NOMO-1 treated with DMSO at 0.1 percent for 48 hours (cell line): ENCODE data around the gene ADAM17.

Experiments
- DNase-seq: peaks from one replicate; lab custom pipeline; 2025; ENCODE audit not compliant: unreplicated experiment; lab: John Stamatoyannopoulos, UW

Gene ADAM17

DNA sequence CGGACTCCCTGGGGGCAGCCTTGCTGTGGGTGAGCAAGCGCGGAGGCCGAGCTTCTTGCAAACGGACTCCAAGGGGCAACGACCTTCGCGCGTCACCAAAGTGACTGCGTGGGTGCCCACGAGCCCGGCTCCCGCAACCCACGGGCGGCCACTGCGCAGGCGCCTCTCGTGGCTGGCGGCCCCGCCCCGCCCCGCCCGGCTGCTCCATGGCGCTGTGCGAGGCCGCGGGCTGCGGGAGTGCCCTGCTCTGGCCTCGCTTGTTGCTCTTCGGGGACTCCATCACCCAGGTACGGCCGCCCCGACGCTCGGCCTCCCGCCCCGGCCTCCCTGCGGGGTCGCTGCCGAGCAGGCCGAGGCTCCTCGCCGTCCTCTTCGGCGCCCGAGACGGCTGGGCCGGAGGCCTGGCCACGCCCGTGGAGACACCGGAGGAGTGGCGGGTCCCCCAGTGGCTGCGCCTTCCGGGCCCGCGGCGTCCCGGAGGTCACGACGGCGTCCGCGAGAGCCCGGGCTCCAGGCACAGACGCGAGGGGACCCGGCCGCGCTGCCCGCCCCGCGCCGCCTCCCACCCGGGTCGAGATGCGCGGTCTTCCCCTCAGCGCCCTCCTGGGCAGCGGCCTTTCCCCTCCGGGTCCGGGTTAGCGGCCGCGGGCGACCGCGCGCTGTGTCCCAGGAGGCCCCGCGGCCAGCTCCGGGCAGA, 81.1 kb downstream of the ADAM17 start, which contains the start of gene IAH1:
TSS of gene IAH1 (plus strand) at position 191 of the 697 bp plus-strand sequence. CDS start at position 207, 16 bp downstream.
- peak; percentile 52 for DNase-seq

DNA sequence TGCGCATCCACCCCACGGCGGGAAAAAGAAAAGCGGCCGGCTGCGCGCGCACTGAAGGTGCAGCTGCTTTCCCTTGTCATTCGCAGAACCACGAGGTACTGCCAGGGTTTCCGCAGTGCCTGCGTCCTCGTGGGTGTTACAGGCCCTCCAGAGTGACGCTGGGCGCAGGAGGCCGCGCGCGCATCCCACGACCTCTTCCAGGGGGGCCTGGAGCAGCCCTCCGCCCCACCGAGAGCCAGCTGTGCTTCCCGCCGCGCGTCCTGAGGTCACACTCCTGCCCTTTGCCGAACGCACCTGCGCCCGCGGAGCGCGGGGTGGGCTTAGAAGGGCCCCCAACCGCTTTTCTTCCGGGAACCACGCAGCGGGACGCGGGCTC, 81.7 kb downstream of the ADAM17 start:
- no peak for DNase-seq

DNA sequence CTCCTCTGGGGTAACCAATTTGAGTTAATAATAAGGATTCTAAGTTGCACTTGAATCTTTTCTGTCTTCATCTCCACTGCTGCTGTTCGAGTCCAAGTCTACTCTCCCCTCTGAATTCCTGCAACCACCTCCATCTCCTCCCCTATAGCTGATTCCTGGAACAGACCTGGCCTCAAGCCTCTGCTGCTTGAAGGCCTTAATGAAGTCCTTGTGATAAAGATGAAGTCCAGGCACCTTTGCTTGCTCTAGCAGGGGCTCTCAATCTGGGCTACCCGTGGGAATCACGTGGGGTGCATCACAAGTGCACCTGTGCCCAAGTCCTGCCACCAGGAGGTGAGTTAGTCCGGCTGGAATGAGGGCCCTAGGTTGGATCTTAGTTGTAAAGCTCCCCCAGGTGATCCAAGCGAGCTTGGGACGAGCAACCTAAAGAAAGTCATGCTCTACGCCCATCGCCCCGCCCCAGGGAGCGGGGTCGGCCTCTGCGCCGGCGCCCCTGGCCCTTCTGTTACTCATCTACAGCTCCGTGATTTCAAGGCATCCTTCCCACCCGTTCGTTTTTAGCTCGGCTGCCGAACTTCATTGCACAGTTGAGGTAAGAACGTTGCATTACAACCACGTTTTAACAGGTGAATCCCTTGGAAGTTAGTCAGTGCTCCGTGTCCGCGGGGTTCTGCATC, 82.2 kb downstream of the ADAM17 start:
- no peak for DNase-seq

DNA sequence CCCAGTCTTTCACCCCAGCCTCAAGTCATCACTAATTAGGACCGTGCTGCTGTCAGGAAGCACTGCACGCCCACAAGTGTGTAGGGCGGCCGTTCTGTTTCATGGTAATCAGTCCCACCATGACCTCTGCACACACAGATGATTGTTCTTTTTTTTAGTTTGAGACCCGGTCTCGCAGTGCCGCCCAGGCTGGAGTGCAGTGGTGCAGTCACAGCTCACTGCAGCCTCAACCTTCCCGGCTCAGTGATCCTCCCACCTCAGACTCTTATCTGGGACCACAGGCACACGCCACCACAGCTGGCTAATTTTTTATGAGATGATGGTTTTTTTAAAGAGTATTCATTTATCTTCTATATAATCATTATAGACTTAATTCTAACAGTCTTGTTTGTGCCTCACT, 83.1 kb downstream of the ADAM17 start:
- no peak for DNase-seq

DNA sequence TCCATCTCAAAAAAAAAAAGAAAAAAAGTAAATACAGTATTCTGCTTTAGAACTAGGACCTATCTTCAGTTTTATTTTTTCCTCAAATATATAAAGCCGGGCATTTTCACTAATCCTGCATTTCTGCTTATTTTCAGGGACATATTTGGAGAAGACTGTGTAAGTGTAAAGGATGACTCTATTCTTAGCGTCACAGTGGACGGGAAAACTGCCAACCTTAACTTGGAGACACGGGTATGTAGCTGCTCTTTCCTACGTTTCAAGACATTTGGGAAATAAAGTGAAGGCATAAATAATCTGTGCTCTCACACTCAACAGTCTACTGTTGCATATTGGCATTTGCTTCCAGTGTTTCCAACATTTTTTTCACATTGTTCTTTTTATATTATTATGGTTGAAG, 84.4 kb downstream of the ADAM17 start:
- no peak for DNase-seq

DNA sequence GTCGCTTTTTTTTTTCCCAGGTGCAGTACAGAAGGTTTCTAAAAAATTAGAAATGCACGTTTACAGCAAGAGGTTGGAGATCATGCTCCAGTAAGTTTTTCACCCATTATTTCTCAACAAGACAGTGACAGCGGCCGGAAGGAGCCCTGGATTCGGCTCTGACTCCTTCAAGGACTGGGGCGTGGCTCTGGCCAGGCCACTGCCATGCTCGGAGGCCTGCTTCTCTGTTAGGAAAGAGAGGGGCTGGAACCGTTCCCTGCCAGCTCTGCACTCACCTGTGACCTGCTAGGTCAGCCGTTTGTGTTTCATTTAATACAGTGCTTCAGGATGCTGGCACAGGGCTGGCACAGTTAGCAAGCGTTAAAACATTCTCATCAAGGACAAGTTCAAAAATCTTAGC, 87.9 kb downstream of the ADAM17 start:
- DNase-seq, result no peak

DNA sequence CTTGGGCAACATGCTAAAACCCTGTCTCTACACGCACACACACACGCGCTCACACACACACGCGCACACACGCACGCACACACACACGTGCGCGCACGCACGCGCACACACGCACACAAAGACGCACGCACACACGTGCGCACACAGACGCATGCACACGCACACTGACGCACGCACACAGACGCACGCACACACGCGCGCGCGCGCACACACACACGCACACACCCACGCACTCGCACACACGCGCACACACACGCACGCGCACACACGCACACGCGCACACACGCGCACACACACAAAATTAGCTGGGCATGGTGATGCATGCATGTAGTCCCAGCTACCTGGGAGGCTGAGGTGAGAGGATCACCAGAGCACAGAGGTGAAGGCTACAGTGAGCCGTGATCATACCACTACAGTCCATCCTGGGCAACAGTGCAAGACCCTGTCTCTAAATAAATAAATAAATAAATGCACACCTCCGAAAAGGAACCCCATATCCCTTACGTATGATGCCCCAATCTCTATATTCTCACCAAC, 89.4 kb downstream of the ADAM17 start:
- DNase-seq, result no peak

DNA sequence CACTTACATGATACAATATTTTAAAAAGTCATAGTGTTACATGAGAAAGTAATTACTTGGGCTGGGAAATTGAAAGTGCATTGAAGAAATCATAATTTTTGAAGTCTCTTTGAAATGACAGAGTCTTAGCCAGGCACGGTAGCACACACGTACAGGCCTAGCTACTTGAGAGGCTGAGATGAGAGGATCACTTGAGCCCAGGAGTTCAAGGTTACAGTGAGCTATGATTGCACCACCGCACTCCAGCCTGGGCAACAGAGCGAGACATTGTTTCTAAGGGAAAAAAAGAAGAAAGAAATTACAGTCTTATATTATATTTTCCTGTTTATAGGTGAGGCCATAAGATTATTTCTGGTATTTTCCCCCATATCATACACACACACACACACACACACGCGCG, 90.5 kb downstream of the ADAM17 start:
- DNase-seq, result no peak

DNA sequence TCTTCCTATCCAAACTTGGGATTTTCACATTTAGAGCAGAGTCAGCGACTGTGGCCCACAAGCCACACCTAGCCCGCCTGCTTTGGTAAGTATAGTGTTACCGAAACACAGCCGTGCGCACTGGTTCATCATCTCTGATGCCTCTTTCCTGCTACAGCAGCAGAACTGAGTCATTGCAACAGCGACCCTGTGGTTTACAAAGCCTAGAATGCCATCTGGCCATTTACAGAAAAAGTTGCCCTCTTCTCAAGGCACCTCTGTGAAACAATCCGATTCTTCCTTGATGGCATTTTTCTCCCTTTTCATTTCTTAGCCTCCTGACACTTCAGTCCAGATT, 92.0 kb downstream of the ADAM17 start:
- DNase-seq, result peak; percentile 39

DNA sequence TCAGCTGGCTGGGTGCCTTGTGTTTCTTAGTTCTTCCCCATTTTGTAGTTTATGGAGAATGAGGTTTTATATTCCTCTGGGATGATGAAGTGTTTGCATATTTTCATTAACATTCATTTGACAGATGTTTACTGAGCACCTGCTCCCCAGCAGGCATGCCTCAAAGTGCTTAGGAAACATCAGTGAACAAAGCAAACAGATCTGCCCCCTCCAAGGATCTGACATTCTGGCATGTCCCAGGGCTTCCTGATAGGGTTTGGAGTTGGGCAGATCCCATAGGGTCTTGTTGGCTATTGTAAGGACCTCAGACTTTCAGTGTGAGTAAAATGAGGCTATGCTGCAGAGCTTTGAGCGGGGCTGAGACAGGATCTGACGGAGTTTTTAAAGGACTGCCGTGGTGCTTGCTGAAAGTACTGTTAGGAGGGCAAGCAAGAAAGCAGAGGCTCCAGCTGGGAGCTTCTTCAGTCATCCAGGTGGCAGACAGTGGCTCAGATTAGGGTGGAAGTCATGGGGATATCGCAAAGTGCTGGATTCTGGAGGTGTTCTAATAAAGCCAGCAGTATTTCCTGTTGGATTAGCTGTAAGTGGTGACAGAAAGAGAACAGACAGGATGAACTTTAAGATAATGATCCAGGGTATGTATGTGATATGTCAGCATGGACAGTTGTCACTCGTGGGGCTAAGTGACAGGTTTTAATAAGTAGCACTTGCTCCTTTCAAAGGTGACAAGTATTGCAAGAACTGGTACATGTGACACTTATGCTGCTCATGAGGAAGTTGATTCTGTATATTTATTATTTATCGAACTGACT, 92.5 kb downstream of the ADAM17 start:
- DNase-seq, result no peak

DNA sequence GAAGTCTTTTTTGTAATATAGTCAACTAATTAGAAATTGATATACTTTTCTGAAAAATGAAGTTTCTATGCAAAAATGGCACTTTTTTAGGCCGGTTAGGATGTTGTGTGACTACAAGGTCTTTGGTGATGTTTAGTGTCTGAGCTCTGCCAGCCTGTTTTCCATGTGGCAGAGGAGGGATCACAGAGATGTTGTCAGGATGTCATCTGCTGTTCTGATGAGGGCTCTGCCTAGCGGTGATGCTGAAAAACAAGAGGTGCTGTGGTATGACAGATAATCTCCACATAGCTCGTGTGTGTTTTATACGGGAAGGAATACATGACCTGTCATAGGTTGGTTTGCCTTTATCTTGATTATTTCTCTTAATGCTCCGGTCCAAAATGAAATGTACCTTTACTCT, 93.3 kb downstream of the ADAM17 start:
- DNase-seq, result no peak

DNA sequence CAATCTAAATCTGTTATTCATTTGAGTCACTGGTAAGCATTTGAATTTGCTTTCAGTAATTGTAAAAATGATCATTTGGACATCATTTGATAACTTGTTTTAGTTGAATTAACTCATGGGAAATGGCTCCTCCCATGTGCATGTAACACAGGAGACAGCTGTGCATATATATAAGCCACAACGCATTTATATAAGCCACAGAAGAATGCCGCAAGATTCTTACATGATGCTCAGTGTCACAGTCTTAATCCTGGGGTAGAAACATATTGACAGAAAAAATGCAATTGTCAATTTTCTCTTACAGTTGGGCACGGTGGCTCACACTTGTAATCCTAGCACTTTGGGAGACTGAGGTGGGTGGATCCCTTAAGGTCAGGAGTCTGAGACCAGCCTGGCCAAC, 94.6 kb downstream of the ADAM17 start:
- no peak for DNase-seq

DNA sequence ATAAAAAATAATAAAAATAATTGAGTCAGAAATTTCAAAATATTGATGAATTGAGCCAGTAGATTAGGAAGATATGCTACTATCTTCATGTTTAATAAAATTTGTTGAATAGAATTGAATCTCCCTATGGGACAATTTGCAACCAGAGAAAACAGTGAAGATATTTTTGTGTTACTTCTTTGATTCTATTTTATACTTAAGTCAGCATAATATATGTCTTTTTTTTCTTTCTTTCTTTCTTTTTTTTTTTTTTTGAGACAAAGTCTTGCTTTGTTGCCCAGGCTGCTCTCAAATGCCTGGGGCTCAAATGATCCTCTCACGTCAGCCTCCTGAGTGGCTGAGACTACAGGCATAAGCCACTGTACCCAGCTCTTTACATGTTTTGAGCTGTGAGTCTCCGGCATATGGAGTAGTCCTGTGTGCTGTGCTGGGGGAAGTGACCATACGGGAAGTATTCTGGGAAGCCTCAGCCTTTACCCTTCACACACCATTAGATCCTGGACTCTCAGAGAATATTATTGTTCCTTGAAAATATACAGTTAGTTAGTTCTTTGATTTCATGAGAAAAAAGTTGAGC, 95.1 kb downstream of the ADAM17 start:
- no peak for DNase-seq

DNA sequence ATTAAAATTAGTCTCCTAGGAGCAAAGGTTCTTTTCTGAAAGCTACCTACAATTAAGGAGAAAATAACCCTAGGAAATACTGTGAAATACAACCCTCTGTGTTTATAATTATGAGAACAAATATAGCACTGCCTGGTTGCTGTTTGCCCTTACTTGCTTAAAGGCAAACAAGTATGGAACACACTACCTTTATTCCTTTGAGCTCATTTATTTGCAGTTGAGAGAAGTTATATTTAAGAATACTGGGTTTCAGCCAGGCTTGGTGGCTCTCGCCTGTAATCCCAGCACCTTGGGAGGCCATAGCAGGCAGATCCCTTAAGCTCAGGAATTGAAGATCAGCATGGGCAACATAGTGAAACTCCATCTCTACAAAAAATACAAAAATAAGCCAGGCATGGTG, 104.4 kb downstream of the ADAM17 start:
- no peak for DNase-seq

DNA sequence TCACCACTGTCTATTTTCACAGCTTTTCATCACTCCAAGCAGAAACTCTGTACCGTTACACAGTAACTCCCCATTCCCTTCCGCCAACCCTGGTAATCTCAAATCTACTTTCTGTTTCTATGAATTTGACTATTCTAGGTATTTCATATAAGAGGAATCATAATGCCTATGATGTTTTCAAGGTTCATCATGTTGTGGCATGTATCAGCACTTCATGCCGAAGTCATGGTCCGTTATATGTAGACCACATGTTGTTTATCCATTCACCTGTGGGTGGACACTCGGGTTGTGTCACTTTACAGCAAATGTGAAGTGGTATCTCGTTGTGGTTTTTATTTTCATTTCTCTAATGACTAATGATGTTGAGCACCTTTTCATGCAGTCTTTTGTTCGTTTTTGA, 110.5 kb downstream of the ADAM17 start:
- no peak for DNase-seq

DNA sequence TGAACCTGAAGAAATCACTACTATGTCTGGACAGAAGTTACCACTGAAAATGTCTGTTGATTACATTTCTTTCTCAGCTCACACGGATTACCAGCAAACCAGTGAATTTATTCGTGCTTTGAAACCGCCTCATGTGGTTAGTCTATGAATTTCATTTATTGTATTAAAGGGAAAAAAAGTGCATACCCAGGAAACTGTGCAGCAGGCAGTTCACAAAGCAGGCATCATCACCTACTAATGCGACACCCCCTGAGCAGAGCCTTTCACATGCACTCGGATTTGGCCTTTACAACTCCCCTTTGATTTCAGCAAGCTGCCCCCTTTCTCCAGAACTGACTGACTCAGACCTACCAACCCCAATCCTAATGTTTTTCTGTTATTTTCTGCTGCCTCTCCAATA, 112.1 kb downstream of the ADAM17 start:
- no peak for DNase-seq

DNA sequence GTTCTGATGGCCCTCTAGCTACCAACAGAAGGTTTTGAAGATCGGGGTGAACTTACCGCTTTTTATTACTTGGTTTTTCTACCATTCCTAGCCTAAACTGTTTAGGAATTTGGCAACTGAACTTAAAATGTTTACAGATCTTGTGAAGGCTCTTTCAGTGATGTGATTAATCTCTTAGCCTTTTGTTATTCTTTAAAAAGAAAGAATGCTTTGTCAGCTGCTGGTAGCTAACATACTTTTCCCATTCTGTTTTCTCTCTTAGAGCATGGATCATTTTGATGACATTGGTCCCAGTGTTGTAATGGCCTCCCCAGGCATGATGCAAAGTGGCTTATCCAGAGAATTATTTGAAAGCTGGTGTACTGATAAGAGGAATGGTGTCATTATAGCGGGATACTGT, 114.1 kb downstream of the ADAM17 start:
- DNase-seq, result no peak

DNA sequence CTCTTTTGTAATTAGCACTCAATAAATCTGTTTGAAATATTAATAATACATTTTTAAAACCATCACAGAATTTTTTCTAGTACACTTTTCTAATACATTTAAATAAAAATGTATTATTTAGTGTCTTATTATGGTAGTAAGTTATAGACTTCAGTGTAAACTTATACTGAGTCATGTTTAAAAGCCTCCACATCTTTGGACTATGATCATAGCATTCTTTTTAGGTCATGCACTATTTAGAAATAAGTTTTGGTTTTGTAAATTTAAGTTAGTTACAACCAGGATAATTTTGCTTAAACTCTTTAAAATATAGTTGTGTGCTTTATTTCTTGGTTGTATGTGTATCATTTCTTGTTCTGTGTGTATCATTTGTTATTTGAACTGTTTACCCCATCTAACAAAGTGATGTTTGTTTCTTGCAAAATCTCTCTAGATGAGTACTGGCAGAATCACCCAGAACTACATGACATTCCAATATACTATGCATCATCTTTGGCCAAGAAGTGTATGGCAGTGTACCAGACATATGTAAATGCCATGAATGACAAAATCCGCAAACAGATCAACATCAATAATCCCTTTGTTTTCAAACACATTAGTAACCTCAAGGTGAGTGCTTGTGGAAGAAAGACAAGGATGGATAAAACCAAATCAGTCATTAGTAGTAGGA, 115.4 kb downstream of the ADAM17 start:
- DNase-seq, result no peak

DNA sequence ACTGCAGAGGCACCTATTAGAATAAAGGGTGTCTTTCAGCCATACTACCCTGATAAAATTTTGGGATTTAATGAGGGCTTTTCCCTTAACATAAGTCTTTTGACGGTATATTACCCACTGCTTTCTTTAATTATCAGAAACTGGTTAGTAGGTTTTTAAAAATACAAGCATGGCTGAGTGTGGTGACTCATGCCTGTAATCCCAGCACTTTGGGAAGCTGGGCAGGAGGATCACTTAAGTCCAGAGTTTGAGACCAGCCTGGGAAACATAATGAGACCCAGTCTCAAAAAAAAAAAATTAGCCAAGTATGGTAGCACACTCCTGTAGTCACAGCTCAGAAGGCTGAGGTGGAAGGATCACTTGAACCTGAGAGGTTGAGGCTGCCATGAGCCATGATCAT, 116.1 kb downstream of the ADAM17 start:
- DNase-seq, result no peak
